Trophoblast cell (in vitro differentiated cells and primary cell): ENCODE data around the gene BLACAT1.

Experiments used
- DNase-seq, 2 donors: peaks; one replicate each; pipeline ENCODE4 v3.0.0-alpha.2; 2016
- H2AFZ ChIP-seq: 2 replicates; pipeline ENCODE4 v1.6.1; 2013; ENCODE audit warnings: low read length, moderate library complexity, mild to moderate bottlenecking; ENCODE audit not compliant: insufficient read depth, poor library complexity
- H2AK5ac ChIP-seq: 2 replicates; pipeline ENCODE4 v1.6.1; 2013; ENCODE audit warnings: mild to moderate bottlenecking, low read length
- H2BK120ac ChIP-seq: 2 replicates; pipeline ENCODE4 v1.6.1; 2013; ENCODE audit warnings: low read length, mild to moderate bottlenecking, moderate library complexity; ENCODE audit not compliant: insufficient read depth, poor library complexity
- H2BK12ac ChIP-seq: 2 replicates; pipeline ENCODE4 v1.6.1; 2013; ENCODE audit warnings: mild to moderate bottlenecking, low read length, moderate library complexity
- H2BK5ac ChIP-seq: 2 replicates; pipeline ENCODE4 v1.6.1; 2013; ENCODE audit warnings: low read length, low read depth, moderate library complexity, mild to moderate bottlenecking; ENCODE audit not compliant: poor library complexity
- H3K14ac ChIP-seq: 2 replicates; pipeline ENCODE4 v1.6.1; 2013; ENCODE audit warnings: mild to moderate bottlenecking, low read length
- H3K18ac ChIP-seq: 2 replicates; pipeline ENCODE4 v1.6.1; 2013; ENCODE audit warnings: mild to moderate bottlenecking, low read length
- H3K23ac ChIP-seq: 2 replicates; pipeline ENCODE4 v1.6.1; 2013; ENCODE audit warnings: low read length
- H3K27ac ChIP-seq: 2 replicates; pipeline ENCODE4 v1.5.1; 2013; ENCODE audit warnings: low read depth, mild to moderate bottlenecking, inconsistent platforms, low read length, moderate library complexity
- H3K27me3 ChIP-seq: 2 replicates; pipeline ENCODE4 v1.6.1; 2013; ENCODE audit warnings: inconsistent platforms, mild to moderate bottlenecking, low read length, moderate library complexity; ENCODE audit not compliant: insufficient read depth
- H3K36me3 ChIP-seq, 2 experiments: 1 replicate in 1 of 2; 2 replicates in 1 of 2; pipeline ENCODE4 v1.6.1; 2013; ENCODE audit warnings: low read length in 2 of 2, mild to moderate bottlenecking in 2 of 2, moderate library complexity in 1 of 2; ENCODE audit not compliant: insufficient read depth in 2 of 2, control insufficient read depth in 1 of 2
- H3K4ac ChIP-seq: 2 replicates; pipeline ENCODE4 v1.6.1; 2013; ENCODE audit warnings: low read depth, mild to moderate bottlenecking, low read length, moderate library complexity
- H3K4me1 ChIP-seq, 2 experiments: 1 replicate in 1 of 2; 2 replicates in 1 of 2; pipeline ENCODE4 v1.6.1; 2013; ENCODE audit warnings: low read length in 2 of 2, mild to moderate bottlenecking in 2 of 2, moderate library complexity in 1 of 2; ENCODE audit not compliant: insufficient read depth in 2 of 2, control insufficient read depth in 1 of 2
- H3K4me2 ChIP-seq: 2 replicates; pipeline ENCODE4 v1.6.1; 2013; ENCODE audit warnings: inconsistent platforms, mild to moderate bottlenecking, low read length, moderate library complexity
- H3K4me3 ChIP-seq: 2 replicates; pipeline ENCODE4 v1.5.1; 2013; ENCODE audit warnings: mild to moderate bottlenecking, low read depth, low read length, inconsistent platforms
- H3K79me1 ChIP-seq: one replicate; pipeline ENCODE4 v1.6.1; 2013; ENCODE audit warnings: low read length
- H3K79me2 ChIP-seq: 2 replicates; pipeline ENCODE4 v1.6.1; 2013; ENCODE audit warnings: low read length, mild to moderate bottlenecking; ENCODE audit not compliant: control insufficient read depth, insufficient read depth, poor library complexity
- H3K9ac ChIP-seq: 2 replicates; pipeline ENCODE4 v1.6.1; 2013; ENCODE audit warnings: mild to moderate bottlenecking, low read length
- H3K9me3 ChIP-seq: 2 replicates; pipeline ENCODE4 v1.6.1; 2013; ENCODE audit warnings: low read depth, mild to moderate bottlenecking, control low read depth, inconsistent platforms, low read length; ENCODE audit not compliant: insufficient read depth
- H4K12ac ChIP-seq: 2 replicates; pipeline ENCODE4 v1.6.1; 2013; ENCODE audit warnings: low read depth, mild to moderate bottlenecking, low read length, moderate library complexity
- H4K8ac ChIP-seq: 2 replicates; pipeline ENCODE4 v1.6.1; 2013; ENCODE audit warnings: low read depth, mild to moderate bottlenecking, low read length, moderate library complexity
- H4K91ac ChIP-seq: one replicate; pipeline ENCODE4 v1.6.1; 2013; ENCODE audit warnings: low read depth, mild to moderate bottlenecking, low read length, moderate library complexity
- WGBS: extraction: QIAGEN DNeasy Blood & Tissue Kit; methylation state at CpG from one replicate; pipeline ENCODE4 v1.1.7; 2013; ENCODE audit warnings: missing lambda C conversion rate; ENCODE audit not compliant: insufficient read length, insufficient coverage; ENCODE audit errors: extremely low coverage; 5-methylcytosine and 5-hydroxymethylcytosine counted together

Gene BLACAT1

DNA sequence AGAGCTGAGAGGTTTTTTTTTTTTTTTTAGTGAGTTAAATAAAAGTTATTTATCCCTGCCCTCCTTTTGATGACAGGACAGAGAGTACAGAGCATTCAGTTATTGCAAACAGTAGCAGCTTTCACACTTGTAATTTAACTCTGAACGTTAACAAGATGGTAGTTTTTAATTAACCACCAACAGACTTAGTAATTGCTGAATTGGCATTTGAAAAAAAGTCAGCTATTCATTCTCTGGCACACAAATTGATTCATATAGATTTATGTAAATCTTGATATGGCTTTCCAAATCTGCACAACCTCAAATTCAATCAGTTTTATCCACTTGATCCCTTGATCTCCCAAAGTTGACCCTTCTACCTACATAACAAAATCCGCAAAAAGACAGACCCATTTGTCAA is 34.9 kb downstream of the BLACAT1 start:
- Histone ChIP-seq H3K4me1 (no peaks in the 10 kb centered on the region), H2AFZ (no peak overlapping the region), H3K4me3 (no peak overlapping the region), H3K23ac (no peak overlapping the region), H2BK5ac (no peak overlapping the region), H3K14ac (no peak overlapping the region), H3K27ac (no peak overlapping the region), H4K8ac (no peak overlapping the region), H2BK12ac (no peak overlapping the region), H3K9me3 (no peaks in the 10 kb centered on the region), H3K4me2 (no peak overlapping the region), H2AK5ac (no peak overlapping the region), H4K91ac (no peak overlapping the region), H3K79me1 (no peaks in the 10 kb centered on the region), H2BK120ac (no peak overlapping the region), H3K4ac (no peak overlapping the region), H3K27me3 (no peaks in the 10 kb centered on the region), H3K9ac (no peak overlapping the region), H3K79me2 (no peaks in the 10 kb centered on the region), H3K36me3 (no peaks in the 10 kb centered on the region), H4K12ac (no peak overlapping the region), H3K18ac (no peak overlapping the region)
- WGBS, result no CpG with 5 or more reads among the region's 2 CpGs
- DNase-seq, result no peak

- H2AK5ac ChIP-seq, result no peak overlapping the region
- H3K4ac ChIP-seq, result no peak overlapping the region
- H4K8ac ChIP-seq, result no peak overlapping the region
- H2BK5ac ChIP-seq, result no peak overlapping the region
- no peak for DNase-seq
- H3K4me3 ChIP-seq, result no peak overlapping the region
- no CpG with 5 or more reads among the region's 10 CpGs for WGBS
- H3K9ac ChIP-seq, result no peak overlapping the region
- no peak overlapping the region for H3K27ac ChIP-seq
- no peaks in the 10 kb centered on the region for H3K27me3 ChIP-seq
- no peaks in the 10 kb centered on the region for H3K9me3 ChIP-seq
- H3K79me2 ChIP-seq, result no peaks in the 10 kb centered on the region
- no peak overlapping the region for H2BK120ac ChIP-seq
- no peaks in the 10 kb centered on the region for H3K79me1 ChIP-seq
- H3K4me1 ChIP-seq, result no peaks in the 10 kb centered on the region
- H2AFZ ChIP-seq, result no peak overlapping the region
- H4K91ac ChIP-seq, result no peak overlapping the region
- no peak overlapping the region for H3K23ac ChIP-seq
- H2BK12ac ChIP-seq, result no peak overlapping the region
- H3K36me3 ChIP-seq, result no peaks in the 10 kb centered on the region
- no peak overlapping the region for H3K14ac ChIP-seq
- no peak overlapping the region for H4K12ac ChIP-seq
- no peak overlapping the region for H3K4me2 ChIP-seq
- H3K18ac ChIP-seq, result no peak overlapping the region
These were observed 37.8 kb downstream of the BLACAT1 start for GRCh38 chr1:205417870-205418635.

DNA sequence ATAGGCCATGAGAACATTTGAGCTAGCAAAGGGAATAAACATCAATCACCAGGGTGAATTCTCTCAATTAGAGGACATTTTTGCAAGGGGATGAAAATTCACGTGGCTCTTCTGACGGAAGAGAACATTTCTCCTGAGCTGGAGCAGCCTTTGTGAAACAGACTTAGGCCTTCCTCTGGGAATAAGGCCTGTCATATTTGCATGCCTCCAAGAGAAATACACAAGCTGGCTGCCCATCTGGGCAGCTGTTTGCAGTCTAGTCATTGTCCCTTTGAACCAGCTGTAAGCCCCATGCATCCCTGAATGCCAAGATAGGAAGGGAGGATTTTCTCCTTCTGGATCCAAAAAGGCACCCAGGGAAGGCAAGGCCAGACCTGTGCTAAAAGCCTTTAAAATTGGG is 39.5 kb downstream of the BLACAT1 start:
- Histone ChIP-seq H2BK120ac (no peak overlapping the region), H4K12ac (no peak overlapping the region), H2AFZ (no peak overlapping the region), H3K79me2 (no peaks in the 10 kb centered on the region), H3K18ac (no peak overlapping the region), H3K36me3 (no peaks in the 10 kb centered on the region), H3K27ac (no peak overlapping the region), H3K79me1 (no peaks in the 10 kb centered on the region), H3K4me3 (no peak overlapping the region), H3K4ac (no peak overlapping the region), H2BK12ac (no peak overlapping the region), H3K4me1 (no peaks in the 10 kb centered on the region), H4K8ac (no peak overlapping the region), H3K9me3 (no peaks in the 10 kb centered on the region), H3K9ac (no peak overlapping the region), H3K23ac (no peak overlapping the region), H3K4me2 (no peak overlapping the region), H4K91ac (no peak overlapping the region), H2BK5ac (no peak overlapping the region), H3K14ac (no peak overlapping the region), H3K27me3 (no peaks in the 10 kb centered on the region), H2AK5ac (no peak overlapping the region)
- no CpG with 5 or more reads among the region's 2 CpGs for WGBS
- no peak for DNase-seq

- H2AK5ac ChIP-seq, result no peak overlapping the region
- no peak overlapping the region for H3K4me3 ChIP-seq
- no peak overlapping the region for H3K27ac ChIP-seq
- no peaks in the 10 kb centered on the region for H3K79me1 ChIP-seq
- H4K12ac ChIP-seq, result no peak overlapping the region
- no peaks in the 10 kb centered on the region for H3K9me3 ChIP-seq
- no peak overlapping the region for H2BK12ac ChIP-seq
- H3K36me3 ChIP-seq, result no peaks in the 10 kb centered on the region
- H3K9ac ChIP-seq, result no peak overlapping the region
- H3K4me2 ChIP-seq, result no peak overlapping the region
- H3K14ac ChIP-seq, result no peak overlapping the region
- no peak overlapping the region for H2AFZ ChIP-seq
- no CpG with 5 or more reads among the region's 5 CpGs for WGBS
- H3K4ac ChIP-seq, result no peak overlapping the region
- no peak overlapping the region for H3K18ac ChIP-seq
- no peaks in the 10 kb centered on the region for H3K27me3 ChIP-seq
- H2BK5ac ChIP-seq, result no peak overlapping the region
- no peak overlapping the region for H4K91ac ChIP-seq
- no peak for DNase-seq
- no peaks in the 10 kb centered on the region for H3K4me1 ChIP-seq
- H2BK120ac ChIP-seq, result no peak overlapping the region
- no peak overlapping the region for H3K23ac ChIP-seq
- H4K8ac ChIP-seq, result no peak overlapping the region
- no peaks in the 10 kb centered on the region for H3K79me2 ChIP-seq
These were observed 45.1 kb downstream of the BLACAT1 start for GRCh38 chr1:205410581-205411298.
